HepG2 (cell line): ENCODE results near the gene WLS. TPM values are rescaled to one million over a fixed set of nuclear protein-coding genes. Genes with fewer than 3 reads are reported as not detected.

ENCODE experiments used
- ARNT ChIP-seq: fragments of 450-650 bp; IDR thresholded peaks from 2 replicates; pipeline ENCODE4 v1.6.1; 2017
- GTF3A ChIP-seq: sonication (generic); formaldehyde crosslinking; conservative IDR thresholded peaks from 2 replicates; pipeline ENCODE4 v1.4.0; 2020; ENCODE audit warnings: mild to moderate bottlenecking, missing genetic modification reagents
- KLF9 ChIP-seq: IDR thresholded peaks from 2 replicates; pipeline ENCODE4 v1.6.1; 2016; ENCODE audit warnings: low read depth
- PRDM10 ChIP-seq: sonication (generic); formaldehyde crosslinking; IDR thresholded peaks from 2 replicates; pipeline ENCODE4 v1.4.0; 2020; ENCODE audit warnings: low read depth, missing genetic modification reagents
- SRF ChIP-seq: IDR thresholded peaks from 2 replicates; pipeline ENCODE4 v1.6.1; 2011; ENCODE audit warnings: mild to moderate bottlenecking, low read depth, low read length, moderate library complexity
- ZNF326 ChIP-seq: sonication (generic); formaldehyde crosslinking; IDR thresholded peaks from 2 replicates; pipeline ENCODE4 v1.4.0; 2020; ENCODE audit warnings: missing genetic modification reagents, borderline replicate concordance
- ZNF33B ChIP-seq: sonication (generic); formaldehyde crosslinking; IDR thresholded peaks from 2 replicates; pipeline ENCODE4 v1.5.1; 2020; ENCODE audit warnings: mild to moderate bottlenecking, missing genetic modification reagents
- polyA plus RNA-seq, 8 experiments: library from polyadenylated mRNA; depleted of rRNA in 3 of 8; stranded (reverse) in 7 of 8; unstranded in 1 of 8; fragments of >200 nt; fragmentation: Illumina TruSeq in 4 of 8; extraction: Trizol in 4 of 8; gene quantifications; 2 replicates each; pipeline versions ENCODE4 v1.2.1 to v1.2.3, GENCODE V29; 2011 to 2016; ENCODE audit warnings: low read depth in 4 of 8, missing spikeins in 1 of 8, mixed read lengths in 1 of 8; ENCODE audit not compliant: insufficient read depth in 1 of 8
- total RNA-seq, 5 experiments: library from RNA; depleted of rRNA; stranded (reverse); fragments of >200 nt; fragmentation: Illumina TruSeq; extraction: Trizol; gene quantifications; 2 replicates each; pipeline ENCODE4 v1.2.3, GENCODE V29; 2016; ENCODE audit warnings: low read depth in 1 of 5
- TF ChIP-seq, protein P1 (sequence below): sonication (generic); formaldehyde crosslinking; conservative IDR thresholded peaks from 2 replicates; pipeline ENCODE4 v1.5.0; 2020; ENCODE audit warnings: missing genetic modification reagents

WLS gene
- total and polyA plus RNA-seq, 2 of the 13 experiments (the other 11 are each of a cell fraction or from before 2014, with no cell fraction given): not detected

DNA sequence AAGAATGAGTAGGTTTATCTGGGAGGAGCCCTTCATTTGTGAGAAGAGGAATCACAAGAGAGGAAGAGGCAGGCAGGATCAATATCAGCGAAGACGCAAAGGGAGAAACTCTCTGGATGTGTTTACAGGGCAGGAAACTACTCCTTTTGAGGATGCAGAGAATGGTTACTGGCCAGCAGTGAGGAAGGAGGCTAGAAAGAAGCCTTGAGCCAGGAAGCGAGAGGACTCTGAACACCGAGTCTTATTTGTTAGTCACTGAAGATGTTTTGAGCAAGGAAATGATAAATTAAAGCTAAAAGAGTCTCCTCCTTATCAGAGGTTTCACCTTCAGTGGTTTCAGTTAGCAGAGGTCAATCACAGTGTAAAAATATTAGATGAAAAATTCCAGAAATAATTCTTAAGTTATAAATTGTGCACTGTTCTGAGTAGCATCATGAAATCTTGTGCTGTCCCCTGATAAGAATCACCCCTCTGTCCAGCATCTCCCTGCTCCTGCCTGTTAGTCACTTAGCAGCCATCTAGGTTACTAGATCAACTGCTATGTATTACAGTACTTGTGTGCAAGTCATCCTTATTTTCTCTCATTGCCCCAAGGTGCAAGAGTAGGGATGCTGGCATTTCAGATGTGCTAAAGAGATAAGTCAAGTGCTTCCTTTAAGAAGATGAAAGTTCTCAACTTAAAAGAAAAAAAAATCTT is 43.5 kb downstream of the WLS start (continued):
- TF ChIP-seq PRDM10 (CRISPR knock-in tag) (no peak), GTF3A (CRISPR knock-in tag) (no peak), SRF (no peak), ZNF326 (no peak), KLF9 (CRISPR knock-in tag) (no peak), ARNT (no peak), ZNF33B (CRISPR knock-in tag) (no peak)
- TF ChIP-seq, protein P1, sequence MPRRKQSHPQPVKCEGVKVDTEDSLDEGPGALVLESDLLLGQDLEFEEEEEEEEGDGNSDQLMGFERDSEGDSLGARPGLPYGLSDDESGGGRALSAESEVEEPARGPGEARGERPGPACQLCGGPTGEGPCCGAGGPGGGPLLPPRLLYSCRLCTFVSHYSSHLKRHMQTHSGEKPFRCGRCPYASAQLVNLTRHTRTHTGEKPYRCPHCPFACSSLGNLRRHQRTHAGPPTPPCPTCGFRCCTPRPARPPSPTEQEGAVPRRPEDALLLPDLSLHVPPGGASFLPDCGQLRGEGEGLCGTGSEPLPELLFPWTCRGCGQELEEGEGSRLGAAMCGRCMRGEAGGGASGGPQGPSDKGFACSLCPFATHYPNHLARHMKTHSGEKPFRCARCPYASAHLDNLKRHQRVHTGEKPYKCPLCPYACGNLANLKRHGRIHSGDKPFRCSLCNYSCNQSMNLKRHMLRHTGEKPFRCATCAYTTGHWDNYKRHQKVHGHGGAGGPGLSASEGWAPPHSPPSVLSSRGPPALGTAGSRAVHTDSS (CRISPR knock-in tag): no peak
- TF ChIP-seq, all 625 proteins: peak for 0
